ENCODE results near the gene ABCA5. TPM values are rescaled to one million over a fixed set of nuclear protein-coding genes. Genes with fewer than 3 reads are reported as not detected.

Gene ABCA5
- total RNA-seq, 3 donors from 2014 or later, result 46.2 to 100 (median 52.7) TPM

GRCh38 chr17:69336996-69337395 is 10.1 kb upstream of the ABCA5 start:
- H3K36me3 ChIP-seq (ENCODE audit: low read depth), result no peaks in the 10 kb centered on the region
- TF ChIP-seq CTCF (IDR thresholded peaks at IDR 0.05), result no peak
- H3K4me3 ChIP-seq, result no peak overlapping the region
- DNase-seq (no peak), ATAC-seq (no peak)
- intact Hi-C loops (cut with DNase I, micrococcal nuclease), result loop anchor here (10.0 kb wide), 2 partner anchors 58 to 188 kb away; no protein-coding TSS in a partner anchor
- H3K4me1 ChIP-seq (ENCODE audit: low read depth), result no peaks in the 10 kb centered on the region
- H3K9me3 ChIP-seq, result no peaks in the 10 kb centered on the region

GRCh38 chr17:69336580-69336979 is 9.6 kb upstream of the ABCA5 start:
- intact Hi-C loops (cut with DNase I, micrococcal nuclease), result loop anchor here (10.0 kb wide), 2 partner anchors 58 to 188 kb away; no protein-coding TSS in a partner anchor
- no peak for TF ChIP-seq CTCF (IDR thresholded peaks at IDR 0.05)
- Histone ChIP-seq H3K36me3 (ENCODE audit: low read depth) (no peaks in the 10 kb centered on the region), H3K4me3 (no peak overlapping the region), H3K9me3 (no peaks in the 10 kb centered on the region), H3K4me1 (ENCODE audit: low read depth) (no peaks in the 10 kb centered on the region)
- DNase-seq, result no peak
- no peak for ATAC-seq

- intact Hi-C loops (cut with DNase I, micrococcal nuclease), result loop anchor here (10.0 kb wide), 2 partner anchors 60 to 190 kb away; no protein-coding TSS in a partner anchor
- Histone ChIP-seq H3K4me3 (no peak overlapping the region), H3K36me3 (ENCODE audit: low read depth) (no peaks in the 10 kb centered on the region), H3K9me3 (no peaks in the 10 kb centered on the region), H3K4me1 (ENCODE audit: low read depth) (no peaks in the 10 kb centered on the region)
- DNase-seq, result no peak
- TF ChIP-seq CTCF (IDR thresholded peaks at IDR 0.05), result peak; percentile 20
- ATAC-seq, result peak; percentile 68
These were observed 8.1 kb upstream of the ABCA5 start for GRCh38 chr17:69335058-69335457.

- H3K4me1 ChIP-seq (ENCODE audit: low read depth), result no peaks in the 10 kb centered on the region
- intact Hi-C loops (cut with DNase I, micrococcal nuclease), result loop anchor here (10.0 kb wide), 2 partner anchors 61 to 191 kb away; no protein-coding TSS in a partner anchor
- no peaks in the 10 kb centered on the region for H3K9me3 ChIP-seq
- no peak overlapping the region for H3K4me3 ChIP-seq
- DNase-seq (no peak), ATAC-seq (no peak)
- H3K36me3 ChIP-seq (ENCODE audit: low read depth), result no peaks in the 10 kb centered on the region
- no peak for TF ChIP-seq CTCF (IDR thresholded peaks at IDR 0.05)
These were observed 6.6 kb upstream of the ABCA5 start for GRCh38 chr17:69333561-69333960.

GRCh38 chr17:69331756-69332155 is 4.8 kb upstream of the ABCA5 start:
- intact Hi-C loops (cut with DNase I, micrococcal nuclease), result loop anchor here (10.0 kb wide), 2 partner anchors 63 to 193 kb away; no protein-coding TSS in a partner anchor

More at GRCh38 chr17:69331756-69332155, 4.8 kb upstream of the ABCA5 start:
- ATAC-seq (no peak), DNase-seq (no peak)
- Histone ChIP-seq H3K4me1 (ENCODE audit: low read depth) (no peaks in the 10 kb centered on the region), H3K9me3 (no peaks in the 10 kb centered on the region), H3K4me3 (no peak overlapping the region), H3K36me3 (ENCODE audit: low read depth) (no peaks in the 10 kb centered on the region)
- no peak for TF ChIP-seq CTCF (IDR thresholded peaks at IDR 0.05)
